GM21515 (cell line): ENCODE results near the gene FBXO21.

Source experiments
- ATAC-seq: cut with Tn5 transposase; IDR thresholded peaks from one replicate; pipeline ENCODE4 v1.9.1; 2021; ENCODE audit not compliant: unreplicated experiment

FBXO21 gene

GRCh38 chr12:117141097-117141898 lies 49.0 kb downstream of the FBXO21 start:
- ATAC-seq: no peak

DNA sequence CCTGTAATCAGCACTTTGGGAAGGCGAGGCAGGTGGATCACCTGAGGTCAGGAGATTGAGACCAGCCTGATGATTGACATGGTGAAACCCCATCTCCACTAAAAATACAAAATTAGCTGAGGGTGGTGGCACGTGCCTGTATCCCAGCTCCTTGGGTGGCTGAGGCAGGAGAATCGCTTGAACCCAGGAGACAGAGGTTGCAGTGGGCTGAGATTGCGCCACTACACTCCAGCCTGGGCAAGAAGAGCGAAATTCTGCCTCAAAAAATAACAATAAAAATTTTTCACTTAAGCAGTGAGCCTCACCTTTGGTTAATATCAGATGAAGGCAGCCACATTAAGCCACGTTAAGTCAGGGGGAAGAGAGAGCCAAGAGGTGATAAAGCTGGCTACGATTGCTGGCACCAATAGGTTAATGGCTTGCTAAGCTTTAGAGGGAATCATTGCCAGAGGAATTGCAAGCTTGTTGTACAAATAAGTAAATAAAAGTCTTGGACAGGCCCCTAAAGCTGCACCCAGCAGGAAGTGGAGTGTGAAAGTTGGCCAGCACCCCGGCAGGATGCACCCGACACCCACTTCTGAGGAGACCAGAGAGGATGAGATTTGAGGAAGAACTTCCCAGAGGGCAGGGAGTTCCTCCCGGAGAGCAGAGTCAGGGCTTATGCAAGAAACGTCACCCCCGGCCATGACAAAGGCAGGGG lies 49.7 kb downstream of the FBXO21 start:
- ATAC-seq: no peak

DNA sequence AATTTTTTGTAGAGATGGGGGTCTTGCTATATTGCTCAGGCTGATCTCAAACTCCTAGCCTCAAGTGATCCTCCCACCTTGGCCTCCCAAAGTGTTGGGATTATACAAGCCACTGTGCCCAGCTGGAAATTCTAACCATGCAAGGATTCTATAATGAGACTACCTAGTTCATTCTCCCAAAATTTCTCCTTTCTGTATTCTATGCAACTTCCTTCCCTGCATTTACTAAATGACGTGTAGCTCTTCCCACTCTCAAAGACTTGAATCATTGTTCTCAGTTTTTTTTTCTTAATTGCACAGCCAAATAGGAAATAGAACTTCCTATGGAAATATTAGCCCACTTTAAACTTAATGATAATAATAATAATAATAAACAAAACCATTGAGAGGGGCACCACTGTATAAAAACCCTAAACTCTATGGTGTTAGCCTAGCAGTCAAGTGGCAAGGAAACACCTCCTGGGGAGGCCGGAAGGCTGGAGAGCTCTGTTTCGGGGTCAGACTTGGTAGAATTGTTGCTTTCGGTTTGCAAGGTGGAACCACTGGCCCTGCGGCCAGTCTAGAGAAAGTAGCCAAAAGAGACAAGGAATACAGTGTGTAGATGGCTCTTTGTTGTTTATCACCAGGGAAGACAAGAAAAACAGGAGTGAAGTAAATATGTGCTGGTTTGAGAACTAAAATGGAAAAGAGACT lies 51.1 kb downstream of the FBXO21 start:
- no peak for ATAC-seq

- no peak for ATAC-seq
Observed at GRCh38 chr12:117134721-117135120, 55.5 kb downstream of the FBXO21 start.

- ATAC-seq: no peak
Observed at GRCh38 chr12:117134059-117134458, 56.2 kb downstream of the FBXO21 start.

DNA sequence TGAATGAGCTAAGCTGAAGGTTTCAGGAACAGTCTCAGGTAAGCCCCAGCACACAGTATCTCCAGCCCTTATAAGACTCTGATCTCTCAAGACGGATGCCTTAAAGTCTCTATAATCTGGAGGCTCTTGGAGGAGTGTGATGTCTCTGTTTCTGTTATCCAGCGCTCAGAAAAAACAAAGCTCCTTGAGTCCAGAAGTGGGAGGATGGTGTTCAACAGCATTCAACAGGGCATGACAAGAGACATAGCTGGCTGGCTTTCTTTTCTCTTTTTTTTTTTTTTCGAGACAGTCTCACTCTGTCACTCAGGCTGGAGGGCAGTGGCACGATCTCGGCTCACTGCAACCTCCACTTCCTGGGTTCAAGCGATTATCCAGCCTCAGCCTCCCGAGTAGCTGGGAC lies 59.5 kb downstream of the FBXO21 start:
- no peak for ATAC-seq

GRCh38 chr12:117129391-117129790 lies 60.9 kb downstream of the FBXO21 start:
- ATAC-seq: no peak

DNA sequence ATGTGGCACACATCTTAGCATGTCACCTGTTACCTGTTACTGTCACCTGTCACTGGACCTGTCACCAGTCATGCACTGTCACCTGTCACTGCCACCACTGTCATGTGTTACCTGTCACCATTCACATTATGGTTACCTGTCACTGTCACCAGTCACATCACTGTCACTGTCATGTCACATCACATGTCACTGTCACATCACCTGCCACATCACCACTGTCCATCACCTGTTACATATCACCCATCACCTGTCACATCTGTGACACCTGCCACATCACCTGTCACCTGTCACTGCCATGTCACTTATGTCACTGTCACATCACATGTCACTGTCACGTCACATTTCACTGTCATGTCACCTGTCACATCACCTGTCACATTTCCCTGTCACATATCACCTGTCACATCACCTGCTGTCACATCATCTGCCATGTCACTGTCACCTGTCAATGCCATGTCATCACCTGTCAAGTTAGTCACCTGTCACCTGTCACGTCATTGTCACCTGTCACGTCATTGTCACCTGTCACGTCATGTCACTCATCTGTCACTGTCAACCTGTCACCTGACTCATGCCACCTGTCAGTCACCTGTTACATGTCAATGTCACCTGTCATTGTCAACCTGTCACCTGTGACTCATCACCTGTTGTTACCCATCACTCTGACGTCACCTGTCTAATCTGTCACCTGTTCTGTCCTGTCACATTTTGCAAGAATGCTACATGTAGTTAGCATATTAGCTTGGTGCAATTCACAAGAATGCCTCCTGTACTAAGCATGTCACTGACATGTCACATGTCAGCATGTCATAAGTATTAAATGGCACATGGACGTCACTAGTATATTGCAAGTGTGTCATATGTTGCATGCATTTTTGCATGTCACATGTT lies 62.1 kb downstream of the FBXO21 start:
- ATAC-seq: no peak

DNA sequence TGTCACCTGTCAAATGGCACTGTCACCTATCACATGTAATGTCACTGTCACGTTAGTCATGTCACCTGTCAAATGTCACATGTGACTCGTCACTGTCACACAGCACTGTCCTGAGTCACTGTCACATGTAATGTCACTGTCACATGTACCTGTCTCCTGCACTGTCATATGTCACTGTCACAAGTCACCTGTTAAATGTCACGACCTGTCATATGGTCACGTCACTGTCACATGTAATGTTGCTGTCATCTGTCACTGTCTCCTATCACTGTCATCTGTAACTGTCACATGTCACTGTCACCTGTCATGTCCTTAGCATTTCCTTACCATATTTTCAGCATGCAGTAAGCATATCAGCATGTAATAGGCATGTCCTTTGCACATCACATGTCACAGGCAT lies 63.9 kb downstream of the FBXO21 start:
- ATAC-seq: no peak

- ATAC-seq: no peak
Observed at GRCh38 chr12:117125767-117126166, 64.5 kb downstream of the FBXO21 start.

DNA sequence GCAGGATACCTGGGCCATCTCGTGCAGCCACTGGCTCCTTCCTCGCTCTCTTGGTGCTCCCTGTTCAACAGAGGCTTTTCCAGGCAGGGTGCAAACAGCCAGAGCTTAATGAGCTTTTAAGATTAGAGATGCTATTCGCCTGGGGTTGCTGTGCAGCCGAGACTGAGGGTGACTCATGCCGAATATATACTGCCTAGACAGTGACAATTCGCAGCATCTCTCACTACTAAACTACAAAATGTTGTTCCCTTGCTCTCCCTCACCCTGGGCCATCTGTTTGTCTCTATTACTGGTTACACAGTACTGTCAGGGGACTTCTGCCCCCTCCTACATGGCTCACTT lies 65.0 kb downstream of the FBXO21 start:
- ATAC-seq: no peak

GRCh38 chr12:117124421-117125271 lies 65.6 kb downstream of the FBXO21 start:
- no peak for ATAC-seq

GRCh38 chr12:117121441-117121840 lies 68.8 kb downstream of the FBXO21 start:
- no peak for ATAC-seq

DNA sequence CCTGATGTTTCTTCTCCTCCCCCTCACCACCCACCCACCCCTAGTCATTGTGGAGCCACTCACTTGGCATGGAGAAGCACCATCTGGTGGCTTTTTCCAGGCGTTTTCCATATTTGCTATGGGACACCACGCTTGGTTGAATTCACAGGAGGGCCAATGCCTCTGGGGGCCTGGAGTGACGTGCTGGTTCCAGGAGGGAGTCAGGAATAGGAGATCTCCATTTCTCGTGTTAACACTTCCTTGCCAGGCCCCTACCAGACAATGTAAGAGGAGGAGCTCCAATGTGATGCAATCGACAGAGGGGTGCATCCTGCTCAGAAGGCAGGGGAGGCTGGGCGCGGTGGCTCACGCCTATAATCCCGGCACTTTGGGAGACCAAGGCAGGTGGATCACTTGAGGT lies 69.5 kb downstream of the FBXO21 start:
- no peak for ATAC-seq

GRCh38 chr12:117119592-117120198 lies 70.6 kb downstream of the FBXO21 start:
- ATAC-seq: no peak

- no peak for ATAC-seq
Observed at GRCh38 chr12:117118838-117119591, 71.3 kb downstream of the FBXO21 start.

GRCh38 chr12:117114784-117115183 lies 75.5 kb downstream of the FBXO21 start:
- no peak for ATAC-seq

GRCh38 chr12:117113231-117113630 lies 77.0 kb downstream of the FBXO21 start:
- no peak for ATAC-seq
